CD4-positive, alpha-beta T cell treated with Interleukin-10 for 1 hour (primary cell): ENCODE measurements around the gene TPTE.
"Not testable (repeated sequence)": the region's sequence is repeated elsewhere in the genome, so short reads cannot be mapped to it uniquely, and the experiment has no call there.

Experiments
- DNase-seq: peaks from one replicate; pipeline ENCODE4 v3.0.0-alpha.2; 2020

TPTE gene

GRCh38 chr21:10521091-10521598, at the start of gene TPTE:
TSS of gene TPTE (plus strand) at chr21:10521583. CDS start at chr21:10538724, 17,141 bp downstream.
- no peak for DNase-seq

GRCh38 chr21:10471999-10472398, 49.4 kb upstream of the TPTE start:
- DNase-seq: not testable (repeated sequence)

- not testable (repeated sequence) for DNase-seq
These were observed 43.6 kb upstream of the TPTE start for GRCh38 chr21:10477794-10478193.

- not testable (repeated sequence) for DNase-seq
These were observed 41.5 kb upstream of the TPTE start for GRCh38 chr21:10479875-10480274.

- not testable (repeated sequence) for DNase-seq
These were observed 36.5 kb upstream of the TPTE start for GRCh38 chr21:10484864-10485263.

GRCh38 chr21:10490453-10490852, 30.9 kb upstream of the TPTE start:
- DNase-seq: not testable (repeated sequence)

GRCh38 chr21:10511116-10511515, 10.3 kb upstream of the TPTE start:
- no peak for DNase-seq

- not testable (repeated sequence) for DNase-seq
These were observed 4.5 kb upstream of the TPTE start for GRCh38 chr21:10516889-10517288.

GRCh38 chr21:10517904-10518303, 3.5 kb upstream of the TPTE start:
- DNase-seq: not testable (repeated sequence)

- DNase-seq: not testable (repeated sequence)
These were observed 585 bp downstream of the TPTE start for GRCh38 chr21:10521835-10522500.

- DNase-seq: no peak
These were observed 18.6 kb downstream of the TPTE start for GRCh38 chr21:10539956-10540355.

- DNase-seq: not testable (repeated sequence)
These were observed 23.0 kb downstream of the TPTE start for GRCh38 chr21:10544376-10544775.

GRCh38 chr21:10547868-10548267, 26.5 kb downstream of the TPTE start:
- DNase-seq: not testable (repeated sequence)

GRCh38 chr21:10548331-10548954, 27.1 kb downstream of the TPTE start:
- not testable (repeated sequence) for DNase-seq

- not testable (repeated sequence) for DNase-seq
These were observed 49.4 kb downstream of the TPTE start for GRCh38 chr21:10570803-10571202.

GRCh38 chr21:10574531-10575310, 53.3 kb downstream of the TPTE start:
- DNase-seq: not testable (repeated sequence)

GRCh38 chr21:10575311-10575667, 53.9 kb downstream of the TPTE start:
- DNase-seq: no peak

GRCh38 chr21:10578910-10579309, 57.5 kb downstream of the TPTE start:
- not testable (repeated sequence) for DNase-seq

- DNase-seq: not testable (repeated sequence)
These were observed 67.7 kb downstream of the TPTE start for GRCh38 chr21:10589115-10589514.

- not testable (repeated sequence) for DNase-seq
These were observed 85.7 kb downstream of the TPTE start for GRCh38 chr21:10607074-10607473.

GRCh38 chr21:10614285-10614684, 92.9 kb downstream of the TPTE start:
- DNase-seq: not testable (repeated sequence)

GRCh38 chr21:10616061-10616460, 94.7 kb downstream of the TPTE start:
- DNase-seq: not testable (repeated sequence)

GRCh38 chr21:10616535-10616934, 95.2 kb downstream of the TPTE start:
- DNase-seq: no peak
